ENCODE measurements around the gene PTPRN2.
A peak's percentile ranks its signal among the peaks of the same experiment; 100 is the strongest.

PTPRN2 gene

GRCh38 chr7:158486919-158487318 lies 100.7 kb downstream of the PTPRN2 start:
- no peak for DNase-seq

GRCh38 chr7:158484801-158485531 lies 102.7 kb downstream of the PTPRN2 start:
- no peak for DNase-seq

GRCh38 chr7:158482480-158482879 lies 105.1 kb downstream of the PTPRN2 start:
- no peak for DNase-seq

- no peak for DNase-seq
These were observed 108.0 kb downstream of the PTPRN2 start for GRCh38 chr7:158479664-158480025.

- DNase-seq = no peak
These were observed 108.5 kb downstream of the PTPRN2 start for GRCh38 chr7:158479021-158479663.

GRCh38 chr7:158477866-158478265 lies 109.8 kb downstream of the PTPRN2 start:
- no peak for DNase-seq

- DNase-seq = no peak
These were observed 111.2 kb downstream of the PTPRN2 start for GRCh38 chr7:158476331-158476932.

GRCh38 chr7:158475679-158476052 lies 112.0 kb downstream of the PTPRN2 start:
- no peak for DNase-seq

GRCh38 chr7:158475036-158475678 lies 112.5 kb downstream of the PTPRN2 start:
- no peak for DNase-seq

- DNase-seq = no peak
These were observed 113.1 kb downstream of the PTPRN2 start for GRCh38 chr7:158474488-158474887.

GRCh38 chr7:158473946-158474345 lies 113.7 kb downstream of the PTPRN2 start:
- DNase-seq = no peak

- DNase-seq = no peak
These were observed 114.4 kb downstream of the PTPRN2 start for GRCh38 chr7:158473221-158473620.

GRCh38 chr7:158472596-158472995 lies 115.0 kb downstream of the PTPRN2 start:
- DNase-seq = no peak

GRCh38 chr7:158471716-158472115 lies 115.9 kb downstream of the PTPRN2 start:
- no peak for DNase-seq

- no peak for DNase-seq
These were observed 117.3 kb downstream of the PTPRN2 start for GRCh38 chr7:158470336-158470735.

GRCh38 chr7:158469396-158470051 lies 118.1 kb downstream of the PTPRN2 start:
- DNase-seq = peak in 1 of 2 experiments; percentile 17

- DNase-seq = no peak
These were observed 118.8 kb downstream of the PTPRN2 start for GRCh38 chr7:158468700-158469296.

- DNase-seq = no peak
These were observed 119.4 kb downstream of the PTPRN2 start for GRCh38 chr7:158468181-158468580.

GRCh38 chr7:158467562-158467961 lies 120.1 kb downstream of the PTPRN2 start:
- no peak for DNase-seq

GRCh38 chr7:158463317-158463716 lies 124.3 kb downstream of the PTPRN2 start:
- DNase-seq = no peak

- DNase-seq = peak; percentile 28 to 46
These were observed 125.8 kb downstream of the PTPRN2 start for GRCh38 chr7:158461824-158462223.

GRCh38 chr7:158460665-158461064 lies 127.0 kb downstream of the PTPRN2 start:
- DNase-seq = no peak

All from Kasumi-1 (cell line).